ENCODE results near the gene PRIMA1. TPM values are rescaled to one million over a fixed set of nuclear protein-coding genes. Genes with fewer than 3 reads are reported as not detected.

PRIMA1 gene, protein sequence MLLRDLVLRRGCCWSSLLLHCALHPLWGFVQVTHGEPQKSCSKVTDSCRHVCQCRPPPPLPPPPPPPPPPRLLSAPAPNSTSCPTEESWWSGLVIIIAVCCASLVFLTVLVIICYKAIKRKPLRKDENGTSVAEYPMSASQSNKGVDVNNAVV
- not detected for total RNA-seq

DNA sequence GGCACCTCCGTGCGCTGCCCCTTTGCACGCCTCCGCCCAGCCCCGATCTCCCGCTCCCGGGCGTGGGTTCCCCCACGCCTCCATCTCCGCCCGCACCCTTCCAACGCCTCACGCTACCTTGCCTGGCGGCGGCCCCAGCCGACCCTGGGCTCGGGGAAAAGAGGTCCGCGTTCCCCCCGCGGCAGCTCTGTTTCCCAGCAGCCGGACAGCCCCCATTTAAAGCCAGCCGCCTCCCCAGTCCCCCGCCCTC is at the start of gene PRIMA1:
Gene PRIMA1 (minus strand): TSS at position 193 of the 250 bp plus-strand sequence. CDS start 767 bp downstream, outside the sequence.

Other genes starting within 250 kb of the PRIMA1 start
- gene FAM181A, start 138.9 kb upstream of the PRIMA1 start, total RNA-seq: not detected
- 10 to 100 TPM; 22.9 to 24.2 TPM for gene ASB2, start 188.1 kb upstream of the PRIMA1 start, total RNA-seq
- not detected for gene CCDC197, start 208.8 kb upstream of the PRIMA1 start, total RNA-seq
- 1 to 10 TPM; 1.8 to 2.4 TPM for gene OTUB2, start 237.9 kb upstream of the PRIMA1 start, total RNA-seq